IMR-90 (cell line): ENCODE data around the gene WDR37.

Experiments
- BHLHE40 ChIP-seq: fragments of 150-350 bp; IDR thresholded peaks from 2 replicates; pipeline ENCODE4 v1.6.1; 2016; ENCODE audit warnings: mild to moderate bottlenecking, low read depth, low read length
- CEBPB ChIP-seq: IDR thresholded peaks from 2 replicates; pipeline ENCODE4 v1.6.1; 2012; ENCODE audit warnings: low read depth, low read length, improper control_type of control experiment
- MAFK ChIP-seq: IDR thresholded peaks from 2 replicates; pipeline ENCODE4 v1.6.1; 2012; ENCODE audit warnings: low read depth, low read length, improper control_type of control experiment
- NFE2L2 ChIP-seq: fragments of 150-350 bp; IDR thresholded peaks from 2 replicates; pipeline ENCODE4 v1.6.1; 2016; ENCODE audit warnings: low read depth, mild to moderate bottlenecking, low read length
- POLR2A ChIP-seq: IDR thresholded peaks from 2 replicates; pipeline ENCODE4 v1.6.1; 2012; ENCODE audit warnings: mild to moderate bottlenecking, low read depth, low read length
- RAD21 ChIP-seq: IDR thresholded peaks from 2 replicates; pipeline ENCODE4 v1.6.1; 2012; ENCODE audit warnings: low read length, improper control_type of control experiment
- RFX5 ChIP-seq: IDR thresholded peaks from 2 replicates; pipeline ENCODE4 v1.8.0; 2012; ENCODE audit warnings: low read depth, mild to moderate bottlenecking, low read length, moderate library complexity
- SMC3 ChIP-seq: fragments of 150-350 bp; IDR thresholded peaks from 2 replicates; pipeline ENCODE4 v1.6.1; 2016; ENCODE audit warnings: low read depth, mild to moderate bottlenecking, antibody characterized with exemption, low read length, moderate library complexity
- TF ChIP-seq, protein P1 (sequence below): conservative IDR thresholded peaks from 2 replicates; pipeline ENCODE4 v1.5.1; 2012; ENCODE audit warnings: mild to moderate bottlenecking, low read depth, low read length, improper control_type of control experiment

DNA sequence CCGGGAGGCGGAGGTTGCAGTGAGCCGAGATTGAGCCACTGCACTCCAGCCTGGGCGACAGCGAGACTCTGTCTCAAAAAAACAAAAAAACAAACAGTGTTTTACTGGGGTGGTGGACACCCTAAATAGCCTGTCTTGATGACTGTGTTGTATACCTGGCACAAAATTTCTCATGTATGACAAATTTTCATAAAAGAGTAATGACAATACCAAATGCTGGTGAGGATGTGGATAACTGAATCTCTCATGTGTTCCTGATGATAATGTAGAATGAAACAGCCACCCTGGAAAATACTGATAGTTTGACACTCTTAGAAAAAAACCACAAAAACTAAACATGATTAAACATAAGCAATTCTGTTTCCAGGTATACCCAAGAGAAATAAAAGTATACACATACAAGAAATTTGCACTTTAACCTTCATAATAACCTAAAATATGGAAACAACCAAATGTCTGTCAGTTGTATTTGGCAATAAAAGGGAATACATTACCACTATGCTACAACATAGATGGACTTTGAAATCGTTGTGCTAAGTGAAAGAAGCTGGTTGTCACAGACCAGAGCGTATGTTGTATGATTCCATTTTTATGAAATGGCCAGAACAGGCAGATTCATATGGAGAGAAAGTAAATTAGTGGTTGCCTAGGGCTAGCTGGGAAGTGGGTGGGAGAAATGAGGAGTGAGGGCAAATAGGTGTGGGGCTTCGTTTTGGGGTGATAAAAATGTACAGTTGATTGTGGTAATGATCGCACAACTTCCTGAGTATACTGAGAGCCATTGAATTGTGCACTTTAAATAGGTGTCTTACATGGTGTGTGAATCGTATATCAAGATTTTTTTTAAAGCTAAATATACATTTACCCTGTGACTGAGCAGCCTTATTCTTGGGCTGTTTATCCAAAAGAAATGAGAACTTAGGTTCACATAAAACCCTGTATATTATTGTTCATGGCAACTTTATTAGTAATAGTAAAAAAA is 12.5 kb downstream of the WDR37 start:
- TF ChIP-seq, protein P1, sequence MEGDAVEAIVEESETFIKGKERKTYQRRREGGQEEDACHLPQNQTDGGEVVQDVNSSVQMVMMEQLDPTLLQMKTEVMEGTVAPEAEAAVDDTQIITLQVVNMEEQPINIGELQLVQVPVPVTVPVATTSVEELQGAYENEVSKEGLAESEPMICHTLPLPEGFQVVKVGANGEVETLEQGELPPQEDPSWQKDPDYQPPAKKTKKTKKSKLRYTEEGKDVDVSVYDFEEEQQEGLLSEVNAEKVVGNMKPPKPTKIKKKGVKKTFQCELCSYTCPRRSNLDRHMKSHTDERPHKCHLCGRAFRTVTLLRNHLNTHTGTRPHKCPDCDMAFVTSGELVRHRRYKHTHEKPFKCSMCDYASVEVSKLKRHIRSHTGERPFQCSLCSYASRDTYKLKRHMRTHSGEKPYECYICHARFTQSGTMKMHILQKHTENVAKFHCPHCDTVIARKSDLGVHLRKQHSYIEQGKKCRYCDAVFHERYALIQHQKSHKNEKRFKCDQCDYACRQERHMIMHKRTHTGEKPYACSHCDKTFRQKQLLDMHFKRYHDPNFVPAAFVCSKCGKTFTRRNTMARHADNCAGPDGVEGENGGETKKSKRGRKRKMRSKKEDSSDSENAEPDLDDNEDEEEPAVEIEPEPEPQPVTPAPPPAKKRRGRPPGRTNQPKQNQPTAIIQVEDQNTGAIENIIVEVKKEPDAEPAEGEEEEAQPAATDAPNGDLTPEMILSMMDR: no peak
- TF ChIP-seq POLR2A (no peak), BHLHE40 (no peak), CEBPB (no peak), SMC3 (no peak), RAD21 (no peak), MAFK (no peak), RFX5 (no peak), NFE2L2 (no peak)
